Liver (tissue), 9 donors: ENCODE measurements around the gene PTGER2. TPM values are rescaled to one million over a fixed set of nuclear protein-coding genes. Genes with fewer than 3 reads are reported as not detected.

Experiments used
- DNase-seq: peaks from one replicate; pipeline ENCODE4 v3.0.0-alpha.2; 2017; ENCODE audit warnings: low spot score
- H3K27ac ChIP-seq, 2 donors: one replicate each; pipeline ENCODE4 v1.7.0; 2013; ENCODE audit warnings: inconsistent platforms in 2 of 2, low read length in 2 of 2, control low read depth in 1 of 2, low read depth in 1 of 2, mild to moderate bottlenecking in 1 of 2
- H3K27me3 ChIP-seq, 4 donors: one replicate each; pipeline versions ENCODE4 v1.6.1 to v1.7.0; 2013; ENCODE audit warnings: low read length in 3 of 4, inconsistent platforms in 1 of 4, mild to moderate bottlenecking in 1 of 4, moderate library complexity in 1 of 4; ENCODE audit not compliant: control insufficient read depth in 4 of 4, insufficient read depth in 4 of 4
- H3K36me3 ChIP-seq, 4 donors: one replicate each; pipeline versions ENCODE4 v1.6.1 to v1.7.0; 2013; ENCODE audit warnings: low read length in 3 of 4, mild to moderate bottlenecking in 3 of 4, low read depth in 1 of 4, moderate library complexity in 1 of 4; ENCODE audit not compliant: control insufficient read depth in 4 of 4, insufficient read depth in 3 of 4
- H3K4me1 ChIP-seq, 4 donors: one replicate each; pipeline versions ENCODE4 v1.6.1 to v1.7.0; 2013; ENCODE audit warnings: low read length in 3 of 4, mild to moderate bottlenecking in 3 of 4, moderate library complexity in 1 of 4; ENCODE audit not compliant: control insufficient read depth in 4 of 4, insufficient read depth in 4 of 4
- H3K4me3 ChIP-seq, 3 donors: one replicate each; pipeline versions ENCODE4 v1.6.1 to v1.7.0; 2013; ENCODE audit warnings: low read length in 3 of 3, control low read depth in 1 of 3, low read depth in 1 of 3, mild to moderate bottlenecking in 1 of 3
- H3K9ac ChIP-seq, 2 donors: one replicate each; pipeline ENCODE4 v1.7.0; 2013; ENCODE audit warnings: low read length in 2 of 2, mild to moderate bottlenecking in 2 of 2, moderate library complexity in 2 of 2, control low read depth in 1 of 2, low read depth in 1 of 2
- H3K9me3 ChIP-seq, 4 donors: one replicate each; pipeline versions ENCODE4 v1.6.1 to v1.7.0; 2013; ENCODE audit warnings: low read length in 3 of 4; ENCODE audit not compliant: control insufficient read depth in 4 of 4
- ATF3 ChIP-seq: IDR thresholded peaks from 2 replicates; pipeline ENCODE4 v1.6.1; 2016; ENCODE audit warnings: antibody characterized with exemption
- CTCF ChIP-seq: fragments of 150-350 bp; IDR thresholded peaks from 2 replicates; pipeline ENCODE4 v1.5.1; 2017; ENCODE audit warnings: improper control_type of control experiment, low read depth, low read length; ENCODE audit not compliant: missing input control
- EGR1 ChIP-seq, 2 donors: IDR thresholded peaks; 2 replicates each; pipeline ENCODE4 v1.6.1; 2016 to 2018; ENCODE audit warnings: antibody characterized with exemption in 2 of 2, low read depth in 2 of 2
- FOXA1 ChIP-seq: IDR thresholded peaks from 2 replicates; pipeline ENCODE4 v1.6.1; 2016; ENCODE audit warnings: antibody characterized with exemption
- FOXA2 ChIP-seq: IDR thresholded peaks from 2 replicates; pipeline ENCODE4 v1.6.1; 2016; ENCODE audit warnings: antibody characterized with exemption
- GABPA ChIP-seq, 2 donors: IDR thresholded peaks in 1 of 2; conservative IDR thresholded peaks in 1 of 2; 2 replicates each; pipeline ENCODE4 v1.6.1; 2016; ENCODE audit warnings: antibody characterized with exemption in 2 of 2, mild to moderate bottlenecking in 1 of 2, moderate library complexity in 1 of 2
- HNF4A ChIP-seq, 2 donors: conservative IDR thresholded peaks; 2 replicates each; pipeline ENCODE4 v1.6.1; 2016; ENCODE audit warnings: antibody characterized with exemption in 2 of 2, mild to moderate bottlenecking in 2 of 2
- HNF4G ChIP-seq: IDR thresholded peaks from 2 replicates; pipeline ENCODE4 v1.6.1; 2016; ENCODE audit warnings: antibody characterized with exemption
- JUND ChIP-seq, 2 donors: IDR thresholded peaks; 2 replicates each; pipeline ENCODE4 v1.6.1; 2016; ENCODE audit warnings: antibody characterized with exemption in 2 of 2
- MAX ChIP-seq: IDR thresholded peaks from 2 replicates; pipeline ENCODE4 v1.6.1; 2016; ENCODE audit warnings: antibody characterized with exemption
- NR2F2 ChIP-seq: IDR thresholded peaks from 2 replicates; pipeline ENCODE4 v1.6.1; 2016; ENCODE audit warnings: antibody characterized with exemption
- RAD21 ChIP-seq, 2 donors: IDR thresholded peaks; 2 replicates each; pipeline ENCODE4 v1.6.1; 2016; ENCODE audit warnings: antibody characterized with exemption in 2 of 2, mild to moderate bottlenecking in 2 of 2
- REST ChIP-seq: IDR thresholded peaks from 2 replicates; pipeline ENCODE4 v1.6.1; 2016; ENCODE audit warnings: antibody characterized with exemption, mild to moderate bottlenecking
- RXRA ChIP-seq, 2 donors: IDR thresholded peaks; 2 replicates each; pipeline ENCODE4 v1.6.1; 2017 to 2018; ENCODE audit warnings: antibody characterized with exemption in 2 of 2, mild to moderate bottlenecking in 1 of 2
- SP1 ChIP-seq: IDR thresholded peaks from 2 replicates; pipeline ENCODE4 v1.6.1; 2018; ENCODE audit warnings: antibody characterized with exemption, mild to moderate bottlenecking
- TAF1 ChIP-seq: conservative IDR thresholded peaks from 2 replicates; pipeline ENCODE4 v1.6.1; 2016; ENCODE audit warnings: antibody characterized with exemption, mild to moderate bottlenecking
- ZBTB33 ChIP-seq: IDR thresholded peaks from 2 replicates; pipeline ENCODE4 v1.6.1; 2016; ENCODE audit warnings: antibody characterized with exemption
- WGBS: extraction: QIAGEN DNeasy Blood & Tissue Kit; methylation state at CpG from one replicate; pipeline ENCODE4 v1.1.7; 2013; 5-methylcytosine and 5-hydroxymethylcytosine counted together
- polyA plus RNA-seq, 2 donors: library from polyadenylated mRNA; stranded (reverse) in 1 of 2; unstranded in 1 of 2; fragments of 200-250 nt in 1 of 2; fragments of >200 nt in 1 of 2; fragmentation: Nextera tagmentation in 1 of 2; extraction: Ambion mirVana in 1 of 2; gene quantifications; one replicate each; pipeline versions ENCODE4 v1.2.1 to v1.2.3, GENCODE V29; 2013 to 2015
- total RNA-seq, 2 donors: library from RNA; depleted of rRNA; stranded (reverse); fragments of >200 nt; gene quantifications; one replicate each; pipeline ENCODE4 v1.2.3, GENCODE V29; 2014
- donor health status: healthy.
- donor health status: healthy.
- donor health status: healthy.
- donor health status: healthy.
- donor health status: healthy.

PTGER2 gene
- total and polyA plus RNA-seq, 4 donors: 0.36 to 1.9 (median 0.81) TPM

GRCh38 chr14:52360831-52361230 is 46.7 kb downstream of the PTGER2 start:
- H3K9ac ChIP-seq: no peak overlapping the region
- no peaks in the 10 kb centered on the region for H3K4me1 ChIP-seq
- H3K27me3 ChIP-seq: peaks cover 0 to 4% (median 0%) of the 10 kb centered on the region in 4 donors
- no peak overlapping the region for H3K4me3 ChIP-seq
- no peak for TF ChIP-seq RAD21 (IDR thresholded peaks at IDR 0.05)
- no peak for TF ChIP-seq FOXA2
- TF ChIP-seq ATF3: no peak
- no peak for TF ChIP-seq SP1
- TF ChIP-seq RXRA (IDR thresholded peaks at IDR 0.05): no peak
- no peak for TF ChIP-seq EGR1 (IDR thresholded peaks at IDR 0.05; ENCODE audit: low read depth in 2 of 2)
- no peak for TF ChIP-seq HNF4G
- TF ChIP-seq CTCF: no peak
- no peak for TF ChIP-seq HNF4A (conservative IDR thresholded peaks at IDR 0.05)
- TF ChIP-seq MAX: no peak
- TF ChIP-seq TAF1: no peak
- no peak for TF ChIP-seq FOXA1
- TF ChIP-seq ZBTB33: no peak
- no peak for TF ChIP-seq JUND (IDR thresholded peaks at IDR 0.05)
- no peak for TF ChIP-seq GABPA (IDR thresholded peaks at IDR 0.05 in 1 of 2, conservative IDR thresholded peaks at IDR 0.05 in 1 of 2)
- TF ChIP-seq NR2F2: no peak
- H3K36me3 ChIP-seq: no peaks in the 10 kb centered on the region
- no peak overlapping the region for H3K27ac ChIP-seq
- 57% methylated on average over 4 of the region's 4 CpGs for WGBS
- no peaks in the 10 kb centered on the region for H3K9me3 ChIP-seq
- no peak for DNase-seq

- WGBS: 83% methylated on average over 2 of the region's 2 CpGs
- H3K9ac ChIP-seq: no peak overlapping the region
- H3K27ac ChIP-seq: no peak overlapping the region
- H3K4me1 ChIP-seq: no peaks in the 10 kb centered on the region
- H3K9me3 ChIP-seq: no peaks in the 10 kb centered on the region
- H3K36me3 ChIP-seq: no peaks in the 10 kb centered on the region
- TF ChIP-seq EGR1 (IDR thresholded peaks at IDR 0.05; ENCODE audit: low read depth in 2 of 2) (no peak), REST (no peak), HNF4G (no peak)
- no peak for DNase-seq
- H3K4me3 ChIP-seq: no peak overlapping the region
- H3K27me3 ChIP-seq: no peaks in the 10 kb centered on the region
These were observed 49.1 kb downstream of the PTGER2 start for GRCh38 chr14:52363041-52363704.
